ENCODE results near the gene SPATS1. TPM values are rescaled to one million over a fixed set of nuclear protein-coding genes. Genes with fewer than 3 reads are reported as not detected.

Gene SPATS1
- total and polyA plus RNA-seq, 7 donors: not detected

- TF ChIP-seq CTCF (IDR thresholded peaks at IDR 0.05): peak; percentile 67
- Histone ChIP-seq H3K9me3 (no peaks in the 10 kb centered on the region), H3K27ac (no peak overlapping the region), H3K4me1 (no peaks in the 10 kb centered on the region), H3K4me3 (no peak overlapping the region), H3K27me3 (ENCODE audit: insufficient read depth in 3 of 3, low read length in 2 of 3) (peaks cover 0 to 19% (median 3%) of the 10 kb centered on the region in 3 donors), H3K36me3 (ENCODE audit: insufficient read depth in 1 of 2, low read depth in 1 of 2) (no peaks in the 10 kb centered on the region)
- intact Hi-C loops (cut with DNase I): loop anchor here (1.0 to 10.0 kb wide), 6 partner anchors 70 to 244 kb away; partner anchors contain the start of gene NFKBIE (in 1 of the 2)
- DNase-seq (peak; percentile 47 to 66), ATAC-seq (peak; percentile 84 to 92 (median 87))
- 4 to 12% (median 8%) methylated on average over 11 of the region's 11 CpGs for WGBS, 3 donors
These were observed 4.0 kb upstream of the SPATS1 start for GRCh38 chr6:44338228-44339122.

GRCh38 chr6:44339301-44339700 is 3.1 kb upstream of the SPATS1 start:
- Histone ChIP-seq H3K9me3 (no peaks in the 10 kb centered on the region), H3K27me3 (ENCODE audit: insufficient read depth in 3 of 3, low read length in 2 of 3) (peaks cover 3 to 26% (median 3%) of the 10 kb centered on the region in 3 donors), H3K36me3 (ENCODE audit: insufficient read depth in 1 of 2, low read depth in 1 of 2) (no peaks in the 10 kb centered on the region), H3K4me1 (no peaks in the 10 kb centered on the region), H3K27ac (no peak overlapping the region), H3K4me3 (no peak overlapping the region)
- ATAC-seq: no peak
- DNase-seq: no peak
- 73 to 83% (median 82%) methylated on average over 5 of the region's 5 CpGs for WGBS, 3 donors
- intact Hi-C loops (cut with DNase I): loop anchor here (2.0 to 10.0 kb wide), 5 partner anchors 72 to 244 kb away; partner anchors contain the start of gene NFKBIE (in 1 of the 2)
- no peak for TF ChIP-seq CTCF (IDR thresholded peaks at IDR 0.05)

DNA sequence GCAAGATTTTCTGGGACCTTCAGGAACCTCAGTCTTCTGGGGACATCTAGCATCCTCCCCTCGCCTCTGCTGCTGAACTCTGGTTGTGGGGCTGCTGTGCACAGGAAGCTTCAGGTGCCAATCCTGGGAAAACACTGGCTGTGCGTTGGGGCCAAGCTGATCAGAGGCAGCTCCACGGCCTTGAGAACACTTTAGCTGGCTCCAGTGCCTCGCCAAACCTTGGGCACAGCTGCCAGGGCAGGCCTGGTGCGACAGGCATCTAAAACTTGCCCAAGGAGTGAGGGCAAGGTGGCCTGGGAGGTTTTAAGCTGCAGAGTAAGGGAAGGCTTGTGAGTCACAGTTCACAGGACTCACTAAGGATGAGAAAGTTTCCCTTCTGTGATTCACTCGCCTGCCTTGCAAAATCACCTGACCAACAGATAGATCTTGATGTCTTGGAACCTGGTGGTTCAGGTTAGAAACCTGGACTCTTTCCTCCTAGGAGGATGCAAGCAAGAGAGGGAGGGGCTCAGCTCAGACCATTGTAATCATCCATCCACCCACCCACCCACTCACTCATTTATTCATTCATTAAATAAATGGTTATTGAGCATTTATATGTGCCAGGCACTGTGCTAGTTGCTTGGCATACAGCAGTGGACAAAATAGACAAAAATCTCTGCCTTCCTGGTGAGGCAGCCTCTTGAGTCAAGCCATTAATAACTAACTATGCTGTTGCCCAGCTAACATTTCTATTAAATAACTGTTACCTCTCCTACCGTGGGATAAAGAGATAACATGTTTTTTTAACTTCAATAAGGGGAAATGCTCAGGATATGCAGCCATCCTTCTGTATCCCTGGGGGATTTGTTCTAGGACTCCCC is 2.5 kb upstream of the SPATS1 start:
- TF ChIP-seq CTCF (IDR thresholded peaks at IDR 0.05): no peak
- intact Hi-C loops (cut with DNase I): loop anchor here (2.0 to 10.0 kb wide), 5 partner anchors 73 to 245 kb away; partner anchors contain the start of gene NFKBIE (in 1 of the 2)
- no peak for ATAC-seq
- H3K4me3 ChIP-seq: no peak overlapping the region
- H3K27me3 ChIP-seq (ENCODE audit: insufficient read depth in 3 of 3, low read length in 2 of 3): peaks cover 3 to 26% (median 3%) of the 10 kb centered on the region in 3 donors
- H3K9me3 ChIP-seq: no peaks in the 10 kb centered on the region
- no peak overlapping the region for H3K27ac ChIP-seq
- no peaks in the 10 kb centered on the region for H3K36me3 ChIP-seq (ENCODE audit: insufficient read depth in 1 of 2, low read depth in 1 of 2)
- no peak for DNase-seq
- H3K4me1 ChIP-seq: no peaks in the 10 kb centered on the region
- WGBS, 3 donors: 66 to 82% (median 74%) methylated on average over 7 of the region's 7 CpGs

DNA sequence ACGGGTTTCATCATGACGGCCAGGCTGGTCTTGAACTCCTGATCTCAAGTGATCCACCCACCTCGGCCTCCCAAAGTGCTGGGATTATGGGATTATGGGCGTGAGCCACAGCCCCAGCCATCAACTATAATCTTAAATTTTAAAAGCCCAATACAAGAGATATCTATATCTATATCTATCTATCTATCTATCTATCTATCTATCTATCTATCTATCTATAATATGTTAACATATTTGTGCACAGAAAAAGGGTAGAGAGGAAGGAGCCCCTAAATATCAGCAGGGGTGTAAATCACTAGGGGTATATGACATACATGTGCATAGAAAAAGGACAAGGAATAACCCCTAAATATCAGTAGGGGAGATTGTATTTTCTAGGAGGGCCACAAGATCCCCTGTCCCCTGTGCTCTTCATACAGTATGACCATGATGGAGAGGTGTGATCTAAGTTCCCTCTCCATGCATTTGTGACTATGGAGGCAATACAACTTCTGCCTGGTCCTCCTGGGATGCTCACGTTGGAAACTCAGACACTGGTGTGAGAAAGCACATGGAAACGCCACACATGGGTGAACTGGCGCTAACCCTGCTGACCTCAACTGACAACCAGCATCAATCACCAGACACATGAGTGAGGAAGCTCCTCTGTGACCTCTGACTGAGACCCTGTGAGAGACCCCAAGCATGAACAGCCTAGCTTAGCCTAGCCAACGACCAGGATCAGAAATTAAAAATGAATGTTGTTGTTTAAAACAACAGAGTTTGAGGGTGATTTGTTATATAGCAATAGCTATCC is 1.2 kb upstream of the SPATS1 start:
- no peaks in the 10 kb centered on the region for H3K9me3 ChIP-seq
- no peak overlapping the region for H3K4me3 ChIP-seq
- TF ChIP-seq CTCF (IDR thresholded peaks at IDR 0.05): no peak
- H3K27ac ChIP-seq: no peak overlapping the region
- no peaks in the 10 kb centered on the region for H3K4me1 ChIP-seq
- WGBS, 3 donors: 61 to 64% (median 64%) methylated on average over 8 of the region's 8 CpGs
- H3K27me3 ChIP-seq (ENCODE audit: insufficient read depth in 3 of 3, low read length in 2 of 3): peaks cover 3 to 26% (median 6%) of the 10 kb centered on the region in 3 donors
- H3K36me3 ChIP-seq (ENCODE audit: insufficient read depth in 1 of 2, low read depth in 1 of 2): no peaks in the 10 kb centered on the region
- DNase-seq (no peak), ATAC-seq (no peak)
- intact Hi-C loops (cut with DNase I): no loop called here
